HG03342 (cell line): ENCODE measurements around the gene HDAC10.
A peak's percentile ranks its signal among the peaks of the same experiment; 100 is the strongest.
"Not testable (repeated sequence)": the region's sequence is repeated elsewhere in the genome, so short reads cannot be mapped to it uniquely, and the experiment has no call there.

ENCODE experiments used
- ATAC-seq: cut with Tn5 transposase; IDR thresholded peaks from one replicate; pipeline ENCODE4 v1.9.1; 2021; ENCODE audit warnings: mild to moderate bottlenecking, moderate library complexity; ENCODE audit not compliant: unreplicated experiment

HDAC10 gene

GRCh38 chr22:50205781-50206569 is 45.1 kb downstream of the HDAC10 start:
- no peak for ATAC-seq

- ATAC-seq, result not testable (repeated sequence)
These were observed 46.1 kb downstream of the HDAC10 start for GRCh38 chr22:50204998-50205397.

- ATAC-seq, result no peak
These were observed 46.5 kb downstream of the HDAC10 start for GRCh38 chr22:50204571-50204970.

GRCh38 chr22:50203288-50203687 is 47.8 kb downstream of the HDAC10 start:
- ATAC-seq, result no peak

- no peak for ATAC-seq
These were observed 48.9 kb downstream of the HDAC10 start for GRCh38 chr22:50202130-50202666.

- ATAC-seq, result peak; percentile 18
These were observed 49.6 kb downstream of the HDAC10 start for GRCh38 chr22:50201191-50202129.

- peak; percentile 64 for ATAC-seq
These were observed 50.4 kb downstream of the HDAC10 start, which contains the start of gene SELENOO for GRCh38 chr22:50200461-50201190. Gene SELENOO (plus strand): TSS chr22:50201011. CDS start chr22:50201037, 26 bp downstream.

GRCh38 chr22:50199829-50200460 is 51.1 kb downstream of the HDAC10 start:
- ATAC-seq, result no peak

GRCh38 chr22:50199251-50199721 is 51.8 kb downstream of the HDAC10 start:
- no peak for ATAC-seq

GRCh38 chr22:50198624-50199017 is 52.4 kb downstream of the HDAC10 start:
- no peak for ATAC-seq

- no peak for ATAC-seq
These were observed 53.0 kb downstream of the HDAC10 start for GRCh38 chr22:50197856-50198623.

GRCh38 chr22:50197000-50197800 is 53.9 kb downstream of the HDAC10 start:
- no peak for ATAC-seq

GRCh38 chr22:50196256-50196655 is 54.8 kb downstream of the HDAC10 start:
- ATAC-seq, result no peak
